GM10266 (cell line): ENCODE data around the gene ADGRL3.

Source experiments
- DNase-seq: peaks from one replicate; pipeline ENCODE4 v3.0.0; 2012; ENCODE audit errors: extremely low spot score
- TF ChIP-seq, protein P1 (sequence below): IDR thresholded peaks from 2 replicates; pipeline ENCODE4 v1.5.1; 2012; ENCODE audit warnings: mild to moderate bottlenecking, low read depth; ENCODE audit not compliant: control insufficient read depth, insufficient read depth; ENCODE audit errors: missing control alignments

The ADGRL3 gene

DNA sequence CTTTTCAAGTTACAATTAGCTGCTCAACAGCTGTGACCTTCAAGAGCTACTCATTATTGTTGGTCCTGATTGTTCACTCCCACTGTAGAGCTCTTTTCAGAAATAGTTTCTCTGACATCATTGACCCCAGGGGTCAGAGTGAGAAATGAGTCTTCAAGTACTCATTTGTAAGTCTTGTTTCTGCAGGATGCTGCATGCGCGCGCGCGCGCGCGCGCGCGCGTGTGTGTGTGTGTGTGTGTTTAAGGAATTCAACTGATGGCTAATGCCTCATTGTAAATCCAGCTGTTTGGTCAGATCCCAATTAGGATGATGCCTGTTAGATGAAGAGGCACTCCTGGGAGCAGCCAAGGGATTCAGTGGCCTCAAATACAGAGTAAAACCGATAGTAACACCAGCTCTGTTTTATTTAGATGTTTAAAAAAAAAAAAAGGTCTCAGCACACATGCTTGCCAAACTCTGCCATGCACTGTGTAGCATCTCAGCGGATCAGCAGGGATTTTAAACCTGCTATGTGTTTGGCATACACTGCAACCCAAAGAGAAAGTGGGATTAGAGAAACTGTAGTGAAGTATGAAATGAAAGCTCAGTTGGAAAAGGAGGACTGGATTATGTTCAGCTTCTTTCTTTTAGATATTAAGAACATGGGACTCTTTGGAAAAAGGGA, 332.3 kb downstream of the ADGRL3 start:
- no peak for DNase-seq
- TF ChIP-seq, protein P1, sequence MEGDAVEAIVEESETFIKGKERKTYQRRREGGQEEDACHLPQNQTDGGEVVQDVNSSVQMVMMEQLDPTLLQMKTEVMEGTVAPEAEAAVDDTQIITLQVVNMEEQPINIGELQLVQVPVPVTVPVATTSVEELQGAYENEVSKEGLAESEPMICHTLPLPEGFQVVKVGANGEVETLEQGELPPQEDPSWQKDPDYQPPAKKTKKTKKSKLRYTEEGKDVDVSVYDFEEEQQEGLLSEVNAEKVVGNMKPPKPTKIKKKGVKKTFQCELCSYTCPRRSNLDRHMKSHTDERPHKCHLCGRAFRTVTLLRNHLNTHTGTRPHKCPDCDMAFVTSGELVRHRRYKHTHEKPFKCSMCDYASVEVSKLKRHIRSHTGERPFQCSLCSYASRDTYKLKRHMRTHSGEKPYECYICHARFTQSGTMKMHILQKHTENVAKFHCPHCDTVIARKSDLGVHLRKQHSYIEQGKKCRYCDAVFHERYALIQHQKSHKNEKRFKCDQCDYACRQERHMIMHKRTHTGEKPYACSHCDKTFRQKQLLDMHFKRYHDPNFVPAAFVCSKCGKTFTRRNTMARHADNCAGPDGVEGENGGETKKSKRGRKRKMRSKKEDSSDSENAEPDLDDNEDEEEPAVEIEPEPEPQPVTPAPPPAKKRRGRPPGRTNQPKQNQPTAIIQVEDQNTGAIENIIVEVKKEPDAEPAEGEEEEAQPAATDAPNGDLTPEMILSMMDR: no peak

DNA sequence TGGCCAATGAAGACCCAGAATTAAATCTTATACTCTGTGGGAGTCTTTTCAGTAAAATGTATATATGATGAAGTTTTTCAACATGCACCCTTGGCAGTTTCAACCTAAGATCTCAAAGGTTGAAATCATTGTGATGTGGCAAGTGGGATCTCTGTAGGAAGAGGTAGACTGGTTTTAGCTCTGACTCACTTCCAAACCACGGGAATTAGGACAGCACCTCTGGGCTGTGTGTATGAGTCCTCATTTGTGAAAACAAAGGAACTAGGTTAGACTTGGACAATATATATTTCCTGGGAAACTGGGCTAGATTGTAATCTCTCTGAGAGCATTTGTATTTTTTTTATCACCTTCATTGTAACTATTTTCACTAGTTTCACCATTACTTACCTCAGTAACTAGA, 333.0 kb downstream of the ADGRL3 start:
- no peak for DNase-seq
- TF ChIP-seq, protein P1: no peak

DNA sequence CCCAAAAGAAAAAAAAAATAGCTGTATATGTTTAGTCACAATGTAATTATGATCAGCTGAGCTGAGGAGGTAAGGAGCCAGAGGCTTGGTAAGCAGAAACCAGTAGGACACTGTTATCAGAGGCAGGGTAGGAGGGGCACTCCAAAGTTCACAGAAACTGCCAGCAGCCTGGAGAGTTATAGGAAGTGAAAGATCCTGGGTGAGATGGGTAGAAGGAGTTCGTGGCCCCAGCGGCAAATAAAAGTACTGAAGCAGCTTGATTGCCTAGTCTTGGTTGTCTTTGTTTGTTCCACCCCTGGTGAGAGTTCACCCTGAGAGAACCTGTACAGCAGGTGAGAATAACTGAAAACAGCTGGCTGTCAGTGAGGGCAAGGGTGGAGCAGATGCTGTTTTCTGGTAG, 340.8 kb downstream of the ADGRL3 start:
- no peak for DNase-seq
- TF ChIP-seq, protein P1: no peak

DNA sequence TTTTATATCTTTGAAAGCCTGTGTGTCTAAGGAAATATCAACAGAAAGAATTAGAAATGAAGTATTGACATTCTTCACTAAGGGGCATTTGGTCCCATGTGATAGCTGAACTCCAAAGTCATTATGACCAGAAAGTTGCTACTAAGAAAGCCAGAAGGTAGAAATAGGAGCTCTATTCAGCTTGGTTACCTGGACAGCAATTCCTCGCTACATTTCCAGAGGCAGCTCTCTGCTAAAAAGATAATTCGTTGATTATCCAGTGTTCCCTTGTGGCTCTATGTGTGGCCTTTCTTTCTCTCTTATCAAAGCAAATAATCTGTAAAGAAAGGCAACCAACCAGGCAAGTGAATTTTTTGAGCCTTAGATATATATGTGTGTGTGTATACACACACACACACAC, 341.3 kb downstream of the ADGRL3 start:
- no peak for DNase-seq

DNA sequence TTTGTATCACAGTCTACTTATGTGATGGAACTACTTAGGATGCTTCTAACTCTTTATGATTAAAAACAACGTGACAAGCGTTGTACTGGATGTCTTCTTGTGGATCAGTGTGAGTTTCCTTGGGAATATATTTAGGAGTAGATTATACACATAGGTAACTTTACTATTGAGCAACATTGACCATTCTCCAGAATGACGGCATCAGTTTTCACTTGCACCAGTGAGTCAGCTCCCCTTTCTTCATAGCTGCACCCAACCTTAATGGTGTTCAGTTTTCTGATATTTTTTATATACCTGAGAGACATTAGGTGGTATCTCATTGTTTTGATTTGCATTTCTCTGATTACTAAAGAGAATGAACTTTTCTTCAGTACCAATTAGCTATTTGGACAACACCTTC, 343.9 kb downstream of the ADGRL3 start:
- TF ChIP-seq, protein P1: no peak

More for the DNA sequence above, 341.3 kb downstream of the ADGRL3 start:
- TF ChIP-seq, protein P1: no peak

DNA sequence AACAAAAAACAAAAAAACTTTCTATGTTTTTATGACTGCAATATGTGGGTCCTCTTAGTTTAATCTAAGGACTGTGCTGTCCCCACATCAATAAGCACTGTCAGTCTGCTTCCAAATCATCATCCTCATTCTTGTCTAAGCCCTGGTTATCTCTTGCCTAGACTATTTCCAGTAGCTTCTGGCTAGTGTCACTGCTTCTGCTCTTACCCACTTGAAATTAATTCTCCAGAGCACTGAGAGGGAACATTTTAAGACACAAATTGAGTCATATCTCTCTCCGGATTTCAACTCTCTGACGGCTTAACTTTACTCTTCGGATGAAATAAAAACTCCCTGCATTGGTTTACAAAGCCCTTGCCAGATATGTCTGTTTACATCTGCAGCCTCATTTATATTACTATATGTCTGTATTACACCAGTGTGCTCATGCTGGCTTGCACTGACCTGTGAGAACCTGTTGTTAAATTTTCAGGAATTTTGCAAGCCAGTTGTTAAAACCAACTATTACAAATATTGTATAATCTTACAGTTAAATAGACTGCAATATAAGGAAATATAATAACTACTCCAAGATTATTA, 345.9 kb downstream of the ADGRL3 start:
- TF ChIP-seq, protein P1: no peak
- no peak for DNase-seq

More for the DNA sequence above, 343.9 kb downstream of the ADGRL3 start:
- no peak for DNase-seq

DNA sequence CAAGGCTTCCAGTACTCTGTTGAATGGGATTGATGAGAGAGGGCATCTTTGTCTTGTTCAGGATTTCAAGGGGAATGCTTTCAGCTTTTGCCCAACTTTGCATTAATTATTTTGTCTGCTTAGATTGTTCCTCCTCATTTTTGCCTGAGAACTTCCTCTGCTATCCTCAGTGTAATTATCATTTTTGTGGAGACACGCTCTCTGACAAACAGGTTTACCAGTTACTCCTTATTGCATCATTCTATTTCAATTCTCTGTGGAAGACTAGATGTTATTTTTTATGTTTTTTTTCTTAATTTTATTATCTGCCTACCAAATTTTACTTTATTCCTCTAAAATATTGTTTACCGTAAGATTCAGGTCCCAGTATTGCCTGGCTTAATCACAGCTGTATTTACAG, 349.2 kb downstream of the ADGRL3 start:
- TF ChIP-seq, protein P1: no peak
- no peak for DNase-seq
